ENCODE data around the gene JAG2.

JAG2 gene

DNA sequence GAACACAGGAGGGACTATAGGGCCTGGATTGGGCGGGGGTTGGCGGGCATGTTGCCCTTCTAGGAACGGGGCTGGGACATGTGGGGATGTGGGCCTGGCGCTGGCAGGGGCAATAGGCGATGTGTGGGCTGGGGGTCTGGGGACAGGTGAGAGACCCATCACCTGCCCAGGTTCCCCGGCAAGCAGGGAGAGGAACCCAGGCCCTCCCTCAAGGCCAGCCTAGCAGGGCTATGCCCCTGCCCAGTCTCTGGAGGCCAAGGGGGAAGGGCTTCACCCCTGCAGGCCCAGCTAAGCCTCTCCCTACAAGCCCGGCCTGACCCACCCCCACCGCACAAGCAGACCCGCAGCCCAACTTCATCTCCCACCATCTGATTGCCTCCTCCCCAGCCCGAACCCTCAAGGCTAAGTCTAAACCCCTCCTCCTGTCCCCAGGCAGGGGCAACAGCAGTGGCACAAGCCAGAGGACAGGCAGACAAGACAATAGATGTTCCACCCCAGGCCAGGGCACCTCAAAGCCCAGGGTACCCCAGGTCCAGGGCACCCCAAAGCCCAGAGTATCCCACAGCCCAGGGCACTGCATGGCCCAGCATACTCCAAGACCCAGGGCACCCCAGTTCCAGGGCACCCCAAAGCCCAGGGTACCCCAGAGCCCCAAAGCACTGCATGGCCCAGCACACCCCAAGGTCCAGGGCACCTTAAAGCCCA lies 6.5 kb downstream of the JAG2 start:
- Mint-ChIP-seq H3K9me3 (no peaks in the 10 kb centered on the region), H3K4me1 (ENCODE audit: low read depth in 2 of 2) (peaks cover 0 to 2% of the 10 kb centered on the region in 2 donors), H3K36me3 (ENCODE audit: insufficient read depth) (peaks cover 3% of the 10 kb centered on the region), H3K4me3 (no peak overlapping the region), H3K27me3 (peaks cover 0 to 14% of the 10 kb centered on the region in 2 donors), H3K27ac (no peak overlapping the region)
- peak in 1 of 3 experiments; percentile 24 for DNase-seq
- ATAC-seq (replicated peaks): no peak

DNA sequence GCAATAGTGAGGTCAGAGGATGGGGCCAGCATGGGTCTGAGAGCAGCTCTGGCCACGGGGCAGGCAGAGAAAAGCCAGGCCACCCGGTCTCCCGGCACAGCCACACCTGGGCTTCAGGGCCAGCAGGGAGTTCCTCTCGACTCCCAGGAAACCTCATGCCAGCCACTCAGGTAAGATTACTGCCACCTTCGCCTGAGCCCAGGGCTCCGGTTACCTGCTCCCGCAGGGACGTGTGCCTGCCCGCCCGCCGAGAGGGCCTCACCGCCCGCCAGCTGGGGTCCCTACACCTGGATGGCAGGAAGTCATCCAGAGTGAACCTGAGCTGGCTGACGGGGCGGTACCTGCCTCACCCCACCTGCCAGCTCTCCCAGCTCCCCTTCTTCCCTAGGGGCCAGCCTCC lies 7.3 kb downstream of the JAG2 start:
- no peak overlapping the region for H3K4me3 Mint-ChIP-seq
- H3K4me1 Mint-ChIP-seq (ENCODE audit: low read depth in 2 of 2): peaks cover 0 to 2% of the 10 kb centered on the region in 2 donors
- H3K27me3 Mint-ChIP-seq: peaks cover 0 to 15% of the 10 kb centered on the region in 2 donors
- H3K9me3 Mint-ChIP-seq: no peaks in the 10 kb centered on the region
- peaks cover 3% of the 10 kb centered on the region for H3K36me3 Mint-ChIP-seq (ENCODE audit: insufficient read depth)
- peak overlapping the region in 1 of 2 donors; percentile 20 for H3K27ac Mint-ChIP-seq
- DNase-seq (no peak), ATAC-seq (replicated peaks) (no peak)

DNA sequence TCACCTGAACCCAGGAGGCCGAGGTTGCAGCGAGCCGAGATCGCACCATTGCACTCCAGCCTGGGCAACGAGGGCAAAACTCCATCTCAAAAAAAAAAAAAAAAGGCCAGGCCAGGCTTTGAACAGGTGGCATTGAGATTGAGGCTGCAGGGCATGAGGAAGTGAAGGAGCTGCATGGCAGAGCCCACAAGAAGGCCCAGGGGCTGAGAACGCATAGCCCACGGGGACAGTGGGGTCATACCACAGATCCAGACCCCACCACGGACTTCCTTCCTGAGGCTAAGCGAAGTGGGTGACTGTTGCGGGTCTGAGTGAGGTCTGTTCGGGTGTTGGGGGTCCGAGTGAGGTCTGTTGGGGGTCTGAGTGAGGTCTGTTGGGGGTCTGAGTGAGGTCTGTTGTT lies 7.8 kb downstream of the JAG2 start:
- no peak for ATAC-seq (replicated peaks)
- no peak overlapping the region for H3K4me3 Mint-ChIP-seq
- H3K36me3 Mint-ChIP-seq (ENCODE audit: insufficient read depth): peaks cover 3% of the 10 kb centered on the region
- H3K27ac Mint-ChIP-seq: peak overlapping the region in 1 of 2 donors; percentile 20
- H3K27me3 Mint-ChIP-seq: peaks cover 0 to 16% of the 10 kb centered on the region in 2 donors
- no peak for DNase-seq
- H3K4me1 Mint-ChIP-seq (ENCODE audit: low read depth in 2 of 2): peaks cover 0 to 2% of the 10 kb centered on the region in 2 donors
- no peaks in the 10 kb centered on the region for H3K9me3 Mint-ChIP-seq

DNA sequence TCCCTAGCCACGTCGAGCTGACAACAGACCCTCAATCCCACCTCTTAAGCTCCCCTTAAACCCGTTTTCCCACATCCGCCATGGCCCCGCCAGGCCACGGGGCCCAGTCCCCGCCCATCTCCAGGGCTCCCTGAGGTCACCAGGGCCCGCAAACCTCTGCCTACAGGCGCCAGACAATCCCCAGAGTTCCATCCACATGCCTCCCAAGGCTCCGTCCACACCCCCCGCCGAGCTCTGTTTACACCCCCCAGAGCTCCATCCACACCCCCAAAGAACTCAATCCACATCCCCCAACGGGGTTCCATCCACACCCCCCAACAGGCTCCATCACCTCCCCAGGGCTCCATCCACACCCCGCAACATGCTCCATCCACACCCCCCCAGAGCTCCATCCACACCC lies 9.2 kb downstream of the JAG2 start:
- Mint-ChIP-seq H3K4me3 (no peak overlapping the region), H3K27me3 (peaks cover 0 to 16% of the 10 kb centered on the region in 2 donors), H3K27ac (no peak overlapping the region), H3K4me1 (ENCODE audit: low read depth in 2 of 2) (peaks cover 0 to 2% of the 10 kb centered on the region in 2 donors), H3K9me3 (no peaks in the 10 kb centered on the region), H3K36me3 (ENCODE audit: insufficient read depth) (peaks cover 3% of the 10 kb centered on the region)
- ATAC-seq (replicated peaks) (no peak), DNase-seq (no peak)

DNA sequence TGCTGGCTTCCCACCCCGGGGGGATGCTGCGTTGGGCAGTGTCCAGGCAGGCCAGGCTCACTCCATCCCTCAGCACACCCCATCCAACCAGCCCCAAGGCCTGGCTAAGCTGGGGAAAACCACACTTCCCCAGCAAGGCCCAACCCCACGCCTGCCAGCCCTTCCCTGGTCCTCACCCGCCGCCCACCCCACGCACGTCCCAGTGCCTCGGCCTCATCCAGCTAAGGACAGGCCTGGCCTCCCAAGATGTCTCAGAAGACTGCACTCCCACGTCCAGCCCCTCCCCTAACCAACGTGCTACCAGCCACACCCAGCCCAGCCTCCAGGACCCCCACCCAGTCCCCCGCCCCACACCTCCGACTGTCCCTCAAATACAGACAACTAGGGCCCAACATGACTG lies 9.8 kb downstream of the JAG2 start:
- Mint-ChIP-seq H3K27ac (no peak overlapping the region), H3K4me1 (ENCODE audit: low read depth in 2 of 2) (no peaks in the 10 kb centered on the region), H3K36me3 (ENCODE audit: insufficient read depth) (peaks cover 3% of the 10 kb centered on the region), H3K9me3 (no peaks in the 10 kb centered on the region), H3K27me3 (peaks cover 0 to 16% of the 10 kb centered on the region in 2 donors), H3K4me3 (no peak overlapping the region)
- DNase-seq: no peak
- no peak for ATAC-seq (replicated peaks)

DNA sequence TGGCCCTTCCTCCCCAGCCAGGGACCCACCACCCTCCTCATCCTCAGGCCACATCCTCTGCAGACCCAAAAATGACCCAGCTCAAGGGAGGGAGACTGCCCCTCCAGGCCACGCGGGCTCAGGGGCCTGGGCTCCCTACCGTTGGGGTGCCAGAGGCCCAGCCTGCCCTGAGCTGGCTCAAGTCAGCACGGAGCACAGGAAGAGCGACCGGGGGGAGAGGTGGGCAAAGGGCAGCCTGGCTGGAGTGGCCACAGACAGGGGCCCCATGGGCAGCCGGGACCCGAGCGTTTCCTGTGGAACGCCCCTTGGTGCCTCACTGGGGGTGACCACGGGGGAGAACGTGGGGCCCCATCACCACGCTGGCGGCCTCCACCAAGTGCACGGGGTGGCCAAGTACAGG lies 10.7 kb downstream of the JAG2 start:
- ATAC-seq (replicated peaks) (no peak), DNase-seq (no peak)
- no peaks in the 10 kb centered on the region for H3K4me1 Mint-ChIP-seq (ENCODE audit: low read depth in 2 of 2)
- no peaks in the 10 kb centered on the region for H3K9me3 Mint-ChIP-seq
- no peak overlapping the region for H3K27ac Mint-ChIP-seq
- peaks cover 0 to 16% of the 10 kb centered on the region in 2 donors for H3K27me3 Mint-ChIP-seq
- peaks cover 3% of the 10 kb centered on the region for H3K36me3 Mint-ChIP-seq (ENCODE audit: insufficient read depth)
- H3K4me3 Mint-ChIP-seq: no peak overlapping the region

DNA sequence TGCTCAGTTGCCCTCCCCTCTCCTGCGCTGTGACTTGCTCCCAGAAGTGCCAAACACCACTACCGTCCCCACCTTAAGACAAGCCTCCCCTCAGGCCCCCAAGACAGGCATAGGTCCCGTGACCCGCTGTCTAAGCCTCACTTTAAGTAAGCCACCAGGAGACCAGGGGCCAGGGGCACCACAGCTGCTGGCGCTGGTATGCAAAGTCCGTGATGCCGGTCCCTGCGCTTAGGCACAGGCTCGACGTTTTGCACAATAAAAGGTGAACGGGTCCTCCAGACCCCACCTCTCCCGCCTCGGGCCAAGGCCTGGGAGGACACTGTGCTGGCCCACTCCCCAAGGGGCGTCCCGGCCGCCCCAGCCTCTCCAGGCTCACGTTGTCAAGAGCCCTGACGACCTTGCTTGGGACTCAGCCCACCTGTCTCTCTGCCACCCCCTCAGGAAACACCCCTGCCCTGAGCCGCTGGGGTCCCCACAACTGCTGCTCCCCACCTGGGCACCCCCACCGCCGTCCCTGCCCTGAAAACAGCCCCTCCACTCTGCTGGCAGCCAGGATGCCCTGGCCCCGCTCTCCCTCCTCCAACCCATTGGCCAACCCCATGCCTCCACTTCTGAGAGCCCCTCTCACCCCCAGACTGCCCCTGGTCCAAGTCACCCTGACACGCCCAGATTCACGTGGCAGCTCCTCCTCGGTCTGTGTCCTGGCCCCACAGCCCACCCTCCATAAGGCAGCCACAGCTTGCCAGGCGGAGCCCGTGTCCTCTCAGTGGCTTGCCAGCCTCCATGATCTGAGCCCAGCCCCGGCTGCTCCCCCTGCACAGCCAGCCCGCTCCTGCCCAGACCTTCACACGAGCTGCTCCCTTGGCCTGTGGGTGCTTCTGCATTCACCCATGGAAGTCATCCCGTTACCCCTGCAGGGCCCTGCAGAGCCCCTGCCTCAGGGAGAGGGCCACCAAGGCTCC lies 11.9 kb downstream of the JAG2 start:
- Mint-ChIP-seq H3K4me1 (ENCODE audit: low read depth in 2 of 2) (no peaks in the 10 kb centered on the region), H3K4me3 (no peak overlapping the region), H3K27ac (no peak overlapping the region), H3K36me3 (ENCODE audit: insufficient read depth) (peaks cover under 1% of the 10 kb centered on the region), H3K9me3 (no peaks in the 10 kb centered on the region), H3K27me3 (peaks cover 0 to 16% of the 10 kb centered on the region in 2 donors)
- ATAC-seq (replicated peaks) (no peak), DNase-seq (no peak)

DNA sequence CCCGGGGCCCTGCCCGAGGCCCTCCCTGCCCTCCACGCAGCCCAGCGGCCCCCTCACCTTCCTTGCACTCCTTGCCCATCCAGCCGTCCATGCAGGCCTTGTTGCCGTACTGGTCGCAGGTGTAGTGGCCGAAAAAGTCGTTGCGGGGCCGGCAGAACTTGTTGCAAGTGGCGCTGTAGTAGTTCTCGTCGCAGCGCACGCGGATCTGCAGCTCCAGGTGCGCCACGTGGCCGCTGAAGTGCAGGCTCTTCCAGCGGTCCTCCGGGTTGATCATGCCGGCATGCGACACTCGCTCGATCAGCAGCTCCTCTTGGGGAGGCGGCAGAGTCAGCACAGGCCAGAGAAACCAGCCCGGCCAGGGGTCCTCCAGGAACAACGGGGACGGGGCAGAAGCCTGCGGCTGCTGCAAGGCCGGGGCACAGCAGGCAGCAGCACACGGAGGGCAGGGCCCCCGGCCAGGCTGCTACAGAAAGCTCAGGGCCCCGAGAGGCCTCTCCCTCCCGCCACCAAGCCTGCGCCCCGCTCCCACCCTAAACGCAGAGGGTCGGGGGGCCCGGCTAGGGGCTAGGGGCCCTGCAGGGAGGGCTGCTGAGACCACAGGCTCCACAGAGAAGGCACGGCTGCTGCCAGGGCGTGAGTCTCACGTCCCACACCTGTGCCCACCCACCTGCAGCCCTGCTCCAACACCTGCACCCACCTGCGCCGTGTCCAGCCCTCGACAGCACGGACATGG lies 12.7 kb downstream of the JAG2 start:
- Mint-ChIP-seq H3K27ac (no peak overlapping the region), H3K9me3 (no peaks in the 10 kb centered on the region)

DNA sequence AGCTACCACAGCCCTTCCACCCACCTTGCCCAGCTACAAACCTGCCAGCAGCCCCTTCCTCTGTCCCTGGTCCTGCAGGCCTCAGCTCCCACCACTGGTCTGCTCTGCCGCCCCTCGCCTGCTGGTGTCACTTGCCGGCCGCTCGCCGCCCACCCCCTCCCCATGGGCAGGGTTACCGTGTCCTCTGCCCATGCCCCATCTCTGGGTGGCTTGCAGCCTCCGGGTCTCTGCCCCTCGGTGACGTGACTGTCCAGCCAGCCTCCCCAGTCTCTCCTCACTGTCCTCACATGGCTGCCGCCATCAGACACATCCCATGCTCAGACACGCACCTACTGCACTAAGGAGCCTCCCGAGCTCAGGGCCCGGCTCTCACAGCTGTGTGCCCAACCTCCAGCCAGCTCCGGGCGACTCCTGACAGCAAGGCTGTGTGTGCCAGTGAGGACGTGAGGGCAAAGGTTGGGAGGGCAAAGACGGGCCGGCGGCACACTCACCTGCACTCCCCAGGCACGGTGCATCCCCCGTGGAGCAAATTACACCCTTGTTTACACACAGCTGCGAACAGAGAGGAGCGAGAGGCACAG lies 13.4 kb downstream of the JAG2 start:
- Mint-ChIP-seq H3K27me3 (peaks cover 0 to 16% of the 10 kb centered on the region in 2 donors), H3K36me3 (ENCODE audit: insufficient read depth) (no peaks in the 10 kb centered on the region), H3K4me1 (ENCODE audit: low read depth in 2 of 2) (no peaks in the 10 kb centered on the region), H3K4me3 (no peak overlapping the region), H3K9me3 (no peaks in the 10 kb centered on the region), H3K27ac (no peak overlapping the region)
- ATAC-seq (replicated peaks) (no peak), DNase-seq (no peak)

More for the DNA sequence above, 12.7 kb downstream of the JAG2 start:
- H3K4me1 Mint-ChIP-seq (ENCODE audit: low read depth in 2 of 2): no peaks in the 10 kb centered on the region
- DNase-seq: no peak
- ATAC-seq (replicated peaks): no peak
- H3K4me3 Mint-ChIP-seq: no peak overlapping the region
- H3K36me3 Mint-ChIP-seq (ENCODE audit: insufficient read depth): no peaks in the 10 kb centered on the region
- peaks cover 0 to 16% of the 10 kb centered on the region in 2 donors for H3K27me3 Mint-ChIP-seq

DNA sequence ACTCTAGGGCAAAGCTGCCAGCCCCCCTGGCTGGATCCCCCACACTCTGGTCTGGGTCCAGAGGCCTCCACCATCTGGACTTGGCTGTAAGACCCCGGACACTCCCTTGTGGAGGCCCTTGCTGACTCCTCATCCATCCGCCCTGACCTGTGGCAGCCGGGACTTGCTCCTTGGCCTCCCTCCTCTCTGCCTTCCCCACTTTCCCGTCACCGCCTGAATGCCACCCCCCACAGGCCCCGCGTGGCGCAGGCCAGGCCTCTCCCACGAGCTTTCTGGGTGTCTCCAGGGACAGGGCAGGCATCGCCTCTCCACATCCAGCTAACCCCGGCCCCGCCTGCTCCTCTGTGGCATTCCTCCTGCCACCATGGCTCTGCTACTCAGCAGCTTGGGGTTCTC lies 14.1 kb downstream of the JAG2 start:
- Mint-ChIP-seq H3K27ac (no peak overlapping the region), H3K36me3 (ENCODE audit: insufficient read depth) (no peaks in the 10 kb centered on the region), H3K4me3 (no peak overlapping the region), H3K9me3 (no peaks in the 10 kb centered on the region), H3K27me3 (peaks cover 0 to 16% of the 10 kb centered on the region in 2 donors), H3K4me1 (ENCODE audit: low read depth in 2 of 2) (no peaks in the 10 kb centered on the region)
- DNase-seq (no peak), ATAC-seq (replicated peaks) (no peak)

DNA sequence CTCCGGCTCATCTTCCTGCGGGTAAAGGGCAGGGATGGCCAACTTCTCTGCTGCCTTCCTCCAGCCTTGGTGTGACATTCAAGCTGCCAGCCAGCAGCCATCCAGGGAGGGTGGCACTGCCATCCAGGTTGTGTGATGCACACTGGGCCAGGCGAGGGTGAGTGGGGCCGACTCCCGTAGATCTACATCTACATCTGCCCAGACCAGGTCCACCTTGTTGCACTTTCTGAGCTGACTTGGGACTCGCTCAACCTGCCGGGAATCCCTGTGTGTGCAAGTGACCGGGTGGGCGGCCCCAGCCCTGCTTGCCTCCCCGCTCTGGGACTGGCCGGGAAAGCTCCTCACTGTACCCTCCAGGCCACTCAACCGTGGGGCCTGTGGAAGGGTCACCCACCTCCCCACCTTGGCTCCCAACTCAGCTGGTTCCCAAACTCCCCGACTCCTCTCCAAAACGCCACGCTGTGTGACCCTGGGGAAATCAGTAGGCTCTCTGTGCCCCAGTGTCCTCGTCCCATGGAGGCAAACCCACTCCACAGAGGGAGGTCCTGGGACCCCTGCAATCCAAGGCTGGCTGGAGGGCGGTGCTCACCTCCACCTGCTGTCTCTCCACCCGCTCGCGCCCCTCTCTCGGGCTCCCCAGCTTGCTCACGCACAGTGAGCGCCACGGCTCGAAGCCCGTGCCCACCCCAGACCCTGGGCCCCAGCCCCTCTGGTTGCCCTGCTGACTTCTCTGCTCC lies 14.7 kb downstream of the JAG2 start:
- H3K9me3 Mint-ChIP-seq: no peaks in the 10 kb centered on the region
- H3K4me3 Mint-ChIP-seq: no peak overlapping the region
- H3K27me3 Mint-ChIP-seq: peaks cover 0 to 16% of the 10 kb centered on the region in 2 donors
- no peak for ATAC-seq (replicated peaks)
- no peaks in the 10 kb centered on the region for H3K4me1 Mint-ChIP-seq (ENCODE audit: low read depth in 2 of 2)
- H3K27ac Mint-ChIP-seq: no peak overlapping the region
- H3K36me3 Mint-ChIP-seq (ENCODE audit: insufficient read depth): no peaks in the 10 kb centered on the region
- DNase-seq: no peak

DNA sequence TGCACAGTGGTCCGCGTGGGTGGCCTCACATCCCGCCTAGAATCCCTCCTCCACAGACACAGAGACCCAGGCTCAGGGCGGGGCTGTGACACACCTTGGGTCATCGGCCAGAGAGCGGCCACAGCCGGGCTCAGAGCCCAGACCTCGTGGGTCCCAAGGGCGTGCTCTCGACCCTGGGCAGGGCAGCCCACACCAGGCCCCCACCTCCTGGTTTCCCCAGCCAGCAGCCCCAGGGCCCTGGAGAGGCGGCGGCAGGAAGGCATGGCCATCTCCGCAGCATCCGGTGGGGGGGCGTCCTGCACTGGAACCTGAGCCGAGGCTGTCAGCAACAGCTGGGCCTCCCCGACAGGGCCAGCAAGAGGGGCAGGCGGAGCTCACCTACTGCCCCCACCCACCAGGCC lies 15.2 kb downstream of the JAG2 start:
- no peaks in the 10 kb centered on the region for H3K36me3 Mint-ChIP-seq (ENCODE audit: insufficient read depth)

More for the DNA sequence above, 15.2 kb downstream of the JAG2 start:
- Mint-ChIP-seq H3K9me3 (no peaks in the 10 kb centered on the region), H3K4me1 (ENCODE audit: low read depth in 2 of 2) (no peaks in the 10 kb centered on the region), H3K4me3 (no peak overlapping the region), H3K27me3 (peaks cover 0 to 16% of the 10 kb centered on the region in 2 donors), H3K27ac (no peak overlapping the region)
- no peak for DNase-seq
- ATAC-seq (replicated peaks): no peak
